ENCODE data around the gene EMSY. TPM values are rescaled to one million over a fixed set of nuclear protein-coding genes. Genes with fewer than 3 reads are reported as not detected.

The EMSY gene
- total and polyA plus RNA-seq, 7 donors: 7.4 to 51.8 (median 20.8) TPM

DNA sequence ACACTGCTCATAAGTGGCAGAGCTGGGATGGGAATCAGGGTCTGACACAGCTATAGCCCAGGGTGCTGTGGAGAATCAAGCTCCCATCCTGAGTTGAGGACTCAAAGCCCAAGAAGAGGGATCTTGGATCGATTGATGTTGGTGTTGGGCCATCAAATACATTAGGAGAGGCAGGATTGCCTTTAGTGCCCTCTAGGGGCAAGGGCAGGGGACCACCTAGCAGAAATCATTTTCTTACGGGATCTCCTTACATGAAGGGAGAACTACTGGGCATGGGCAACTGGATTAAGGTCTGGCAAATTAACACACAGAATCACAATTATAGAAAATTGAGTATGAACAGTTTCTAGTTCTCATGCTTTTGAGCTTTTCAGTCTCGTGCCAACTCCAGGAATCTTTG, 24.9 kb upstream of the EMSY start:
- H3K4me3 ChIP-seq: no peak overlapping the region
- no peak overlapping the region for H3K27ac ChIP-seq
- no peaks in the 10 kb centered on the region for H3K27me3 ChIP-seq
- no peak for TF ChIP-seq EP300 (IDR thresholded peaks at IDR 0.05)
- TF ChIP-seq POLR2A (IDR thresholded peaks at IDR 0.05): no peak
- TF ChIP-seq, protein P1, sequence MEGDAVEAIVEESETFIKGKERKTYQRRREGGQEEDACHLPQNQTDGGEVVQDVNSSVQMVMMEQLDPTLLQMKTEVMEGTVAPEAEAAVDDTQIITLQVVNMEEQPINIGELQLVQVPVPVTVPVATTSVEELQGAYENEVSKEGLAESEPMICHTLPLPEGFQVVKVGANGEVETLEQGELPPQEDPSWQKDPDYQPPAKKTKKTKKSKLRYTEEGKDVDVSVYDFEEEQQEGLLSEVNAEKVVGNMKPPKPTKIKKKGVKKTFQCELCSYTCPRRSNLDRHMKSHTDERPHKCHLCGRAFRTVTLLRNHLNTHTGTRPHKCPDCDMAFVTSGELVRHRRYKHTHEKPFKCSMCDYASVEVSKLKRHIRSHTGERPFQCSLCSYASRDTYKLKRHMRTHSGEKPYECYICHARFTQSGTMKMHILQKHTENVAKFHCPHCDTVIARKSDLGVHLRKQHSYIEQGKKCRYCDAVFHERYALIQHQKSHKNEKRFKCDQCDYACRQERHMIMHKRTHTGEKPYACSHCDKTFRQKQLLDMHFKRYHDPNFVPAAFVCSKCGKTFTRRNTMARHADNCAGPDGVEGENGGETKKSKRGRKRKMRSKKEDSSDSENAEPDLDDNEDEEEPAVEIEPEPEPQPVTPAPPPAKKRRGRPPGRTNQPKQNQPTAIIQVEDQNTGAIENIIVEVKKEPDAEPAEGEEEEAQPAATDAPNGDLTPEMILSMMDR (IDR thresholded peaks at IDR 0.05): no peak
- no peak for TF ChIP-seq POLR2AphosphoS5 (IDR thresholded peaks at IDR 0.05)
- H3K36me3 ChIP-seq: no peaks in the 10 kb centered on the region
- H3K9me3 ChIP-seq: no peaks in the 10 kb centered on the region
- DNase-seq: no peak
- H3K4me1 ChIP-seq: no peaks in the 10 kb centered on the region
- intact Hi-C loops (cut with DNase I): no loop called here
- 54 to 72% methylated on average over 3 of the region's 3 CpGs for WGBS, 2 donors

DNA sequence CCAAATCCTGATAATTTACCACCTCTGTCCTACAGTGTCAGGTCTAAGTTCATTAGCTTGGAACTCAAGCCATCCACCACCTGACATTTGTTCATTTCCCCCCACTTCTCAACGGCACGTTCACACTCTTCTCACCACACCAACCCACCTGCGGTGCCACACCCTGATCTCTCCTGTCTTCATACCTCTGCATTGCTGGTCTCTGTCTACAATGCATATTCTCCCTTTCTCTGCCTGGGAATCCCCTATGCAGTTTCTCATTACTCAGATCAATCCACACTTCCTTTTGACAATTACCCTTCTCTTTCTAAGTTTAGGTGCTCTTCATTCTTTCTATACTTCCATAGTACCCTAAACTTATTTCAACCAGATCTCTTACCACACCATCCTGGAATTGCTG, 20.4 kb upstream of the EMSY start:
- intact Hi-C loops (cut with DNase I): no loop called here
- H3K27ac ChIP-seq: no peak overlapping the region
- 26 to 50% methylated on average over 3 of the region's 3 CpGs for WGBS, 2 donors
- no peaks in the 10 kb centered on the region for H3K4me1 ChIP-seq
- no peaks in the 10 kb centered on the region for H3K36me3 ChIP-seq
- H3K27me3 ChIP-seq: peaks cover 0 to 5% (median 0%) of the 10 kb centered on the region in 3 donors
- no peak overlapping the region for H3K4me3 ChIP-seq
- no peak for DNase-seq
- TF ChIP-seq, protein P1 (IDR thresholded peaks at IDR 0.05): no peak
- no peak for TF ChIP-seq POLR2AphosphoS5 (IDR thresholded peaks at IDR 0.05)
- no peak for TF ChIP-seq EP300 (IDR thresholded peaks at IDR 0.05)
- no peak for TF ChIP-seq POLR2A (IDR thresholded peaks at IDR 0.05)
- H3K9me3 ChIP-seq: no peaks in the 10 kb centered on the region

DNA sequence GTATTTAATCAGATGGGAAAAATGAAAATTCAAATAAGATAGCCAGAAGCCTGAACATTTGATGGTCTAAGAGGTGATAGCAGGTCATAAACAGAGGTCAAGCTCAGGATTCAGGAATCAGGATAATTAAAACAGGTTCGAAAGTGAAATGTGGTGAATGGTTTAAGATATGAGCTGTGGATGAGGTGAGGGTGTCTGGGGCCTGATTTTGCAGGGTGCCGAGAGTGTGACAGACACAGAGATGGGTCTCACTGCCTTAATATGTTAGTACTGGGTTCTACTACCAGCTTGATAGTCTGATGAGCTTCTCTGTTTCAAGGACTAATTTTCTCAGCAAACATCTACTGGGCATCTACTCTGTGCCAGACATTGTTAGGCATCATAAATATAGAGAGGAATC, 19.9 kb upstream of the EMSY start:
- H3K4me3 ChIP-seq: no peak overlapping the region
- intact Hi-C loops (cut with DNase I): no loop called here
- no peaks in the 10 kb centered on the region for H3K4me1 ChIP-seq
- WGBS, 2 donors: 90 to 91% methylated on average over 2 of the region's 2 CpGs
- TF ChIP-seq, protein P1 (IDR thresholded peaks at IDR 0.05): no peak
- TF ChIP-seq POLR2AphosphoS5 (IDR thresholded peaks at IDR 0.05): no peak
- TF ChIP-seq EP300 (IDR thresholded peaks at IDR 0.05): no peak
- no peak for TF ChIP-seq POLR2A (IDR thresholded peaks at IDR 0.05)
- peaks cover 0 to 5% (median 0%) of the 10 kb centered on the region in 3 donors for H3K27me3 ChIP-seq
- H3K27ac ChIP-seq: no peak overlapping the region
- H3K36me3 ChIP-seq: no peaks in the 10 kb centered on the region
- no peaks in the 10 kb centered on the region for H3K9me3 ChIP-seq
- no peak for DNase-seq

DNA sequence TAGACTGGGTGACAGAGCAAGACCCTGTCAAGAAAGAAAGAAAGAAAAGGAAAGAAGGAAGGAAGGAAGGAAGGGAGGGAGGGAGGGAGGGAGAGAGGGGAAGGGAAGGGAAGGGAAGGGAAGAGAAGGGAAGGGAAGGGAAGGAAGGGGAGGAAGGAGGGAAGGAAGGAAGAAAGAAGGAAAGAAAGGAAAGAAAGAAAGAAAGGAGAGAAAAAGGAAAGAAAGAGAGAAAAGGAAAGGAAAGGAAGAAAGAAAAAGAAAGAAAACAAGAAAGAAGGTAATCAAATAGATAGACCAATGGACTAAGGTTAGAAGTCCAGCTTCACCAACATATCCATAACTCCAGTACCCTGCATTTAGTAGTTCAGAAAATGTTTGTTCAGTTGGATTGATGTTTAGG, 18.2 kb upstream of the EMSY start:
- no peaks in the 10 kb centered on the region for H3K4me1 ChIP-seq
- no peak for DNase-seq
- no peak for TF ChIP-seq EP300 (IDR thresholded peaks at IDR 0.05)
- TF ChIP-seq POLR2AphosphoS5 (IDR thresholded peaks at IDR 0.05): no peak
- TF ChIP-seq, protein P1 (IDR thresholded peaks at IDR 0.05): no peak
- no peak for TF ChIP-seq POLR2A (IDR thresholded peaks at IDR 0.05)
- no peak overlapping the region for H3K4me3 ChIP-seq
- intact Hi-C loops (cut with DNase I): no loop called here
- H3K36me3 ChIP-seq: no peaks in the 10 kb centered on the region
- no peaks in the 10 kb centered on the region for H3K9me3 ChIP-seq
- H3K27ac ChIP-seq: no peak overlapping the region
- peaks cover 0 to 5% (median 0%) of the 10 kb centered on the region in 3 donors for H3K27me3 ChIP-seq

DNA sequence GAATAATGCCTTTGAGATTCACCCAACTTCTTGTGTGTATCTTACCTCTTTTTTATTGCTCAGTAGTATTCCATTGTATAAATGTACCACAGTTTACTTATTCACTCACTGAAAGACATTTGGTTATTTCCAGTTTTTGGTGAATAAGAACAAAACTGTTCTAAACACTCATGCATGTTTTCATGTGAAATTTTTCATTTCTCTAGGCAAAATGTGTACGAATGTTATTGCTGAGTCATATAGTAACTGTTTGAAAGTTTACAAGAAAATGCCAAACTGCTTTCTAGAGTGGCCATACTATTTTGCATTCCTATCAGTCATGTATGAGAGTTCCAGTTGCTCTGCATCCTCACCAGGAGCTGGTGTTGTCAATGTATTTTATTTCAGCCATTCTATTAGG, 8.8 kb upstream of the EMSY start:
- Histone ChIP-seq H3K9me3 (no peaks in the 10 kb centered on the region), H3K36me3 (no peaks in the 10 kb centered on the region), H3K4me3 (no peak overlapping the region), H3K27me3 (no peaks in the 10 kb centered on the region), H3K27ac (no peak overlapping the region), H3K4me1 (no peaks in the 10 kb centered on the region)
- no peak for TF ChIP-seq POLR2A (IDR thresholded peaks at IDR 0.05)
- TF ChIP-seq EP300 (IDR thresholded peaks at IDR 0.05): no peak
- TF ChIP-seq, protein P1 (IDR thresholded peaks at IDR 0.05): no peak
- TF ChIP-seq POLR2AphosphoS5 (IDR thresholded peaks at IDR 0.05): no peak
- WGBS, 2 donors: 80 to 93% methylated on average over 1 of the region's 1 CpG
- DNase-seq: no peak
- intact Hi-C loops (cut with DNase I): no loop called here

Data from sigmoid colon (tissue), 7 donors.